H9 (cell line): ENCODE measurements around the gene LMCD1. TPM values are rescaled to one million over a fixed set of nuclear protein-coding genes. Genes with fewer than 3 reads are reported as not detected.

Experiments used
- DNase-seq: peaks from one replicate; pipeline ENCODE4 v3.0.0-alpha.2; 2017
- H2AFZ ChIP-seq: one replicate; pipeline ENCODE4 v1.6.1; 2013; ENCODE audit warnings: mild to moderate bottlenecking, low read length, control low read depth, moderate library complexity
- H2AK5ac ChIP-seq: 2 replicates; pipeline ENCODE4 v1.6.1; 2013; ENCODE audit warnings: low read length, control low read depth, mixed read lengths; ENCODE audit not compliant: insufficient read length
- H2BK120ac ChIP-seq: one replicate; pipeline ENCODE4 v1.6.1; 2013; ENCODE audit warnings: low read depth, mild to moderate bottlenecking, low read length, control low read depth, inconsistent platforms; ENCODE audit not compliant: poor library complexity, severe bottlenecking
- H2BK12ac ChIP-seq: 2 replicates; pipeline ENCODE4 v1.6.1; 2013; ENCODE audit warnings: low read length, control low read depth, mixed read lengths, low read depth; ENCODE audit not compliant: insufficient read length
- H2BK15ac ChIP-seq: 2 replicates; pipeline ENCODE4 v1.6.1; 2013; ENCODE audit warnings: low read depth, low read length, control low read depth
- H2BK20ac ChIP-seq: one replicate; pipeline ENCODE4 v1.6.1; 2013; ENCODE audit warnings: low read depth, mild to moderate bottlenecking, low read length, control low read depth, inconsistent platforms; ENCODE audit not compliant: poor library complexity, severe bottlenecking
- H2BK5ac ChIP-seq: 2 replicates; pipeline ENCODE4 v1.6.1; 2013; ENCODE audit warnings: low read length, control low read depth, mixed read lengths; ENCODE audit not compliant: insufficient read length
- H3K14ac ChIP-seq: 2 replicates; pipeline ENCODE4 v1.6.1; 2013; ENCODE audit warnings: low read length, control low read depth; ENCODE audit not compliant: insufficient read depth
- H3K18ac ChIP-seq: 2 replicates; pipeline ENCODE4 v1.6.1; 2013; ENCODE audit warnings: low read depth, mild to moderate bottlenecking, mixed read lengths, low read length, control low read depth; ENCODE audit not compliant: insufficient read length
- H3K23ac ChIP-seq: 2 replicates; pipeline ENCODE4 v1.6.1; 2013; ENCODE audit warnings: low read length, control low read depth, mixed read lengths, low read depth; ENCODE audit not compliant: insufficient read length
- H3K23me2 ChIP-seq: 2 replicates; pipeline ENCODE4 v1.6.1; 2013; ENCODE audit warnings: low read depth, mild to moderate bottlenecking, mixed read lengths, low read length, control low read depth; ENCODE audit not compliant: insufficient read length, poor library complexity, severe bottlenecking
- H3K27ac ChIP-seq: 2 replicates; pipeline ENCODE4 v1.5.1; 2013; ENCODE audit warnings: low read length, control low read depth, mixed read lengths, low read depth; ENCODE audit not compliant: insufficient read length
- H3K27me3 ChIP-seq: 2 replicates; pipeline ENCODE4 v1.6.1; 2013; ENCODE audit warnings: low read length, control low read depth, inconsistent platforms; ENCODE audit not compliant: insufficient read depth
- H3K4ac ChIP-seq: 2 replicates; pipeline ENCODE4 v1.6.1; 2013; ENCODE audit warnings: low read depth, mild to moderate bottlenecking, control low read depth, inconsistent platforms, low read length, moderate library complexity
- H3K4me1 ChIP-seq: 2 replicates; pipeline ENCODE4 v1.6.1; 2013; ENCODE audit warnings: low read length, control low read depth, inconsistent platforms; ENCODE audit not compliant: insufficient read depth
- H3K4me2 ChIP-seq: 2 replicates; pipeline ENCODE4 v1.6.1; 2013; ENCODE audit warnings: low read length, control low read depth, mixed read lengths; ENCODE audit not compliant: insufficient read length, insufficient read depth
- H3K56ac ChIP-seq: 2 replicates; pipeline ENCODE4 v1.6.1; 2013; ENCODE audit warnings: low read depth, mild to moderate bottlenecking, mixed read lengths, low read length, control low read depth; ENCODE audit not compliant: insufficient read length
- H3K79me1 ChIP-seq: 2 replicates; pipeline ENCODE4 v1.6.1; 2013; ENCODE audit warnings: low read depth, mild to moderate bottlenecking, moderate library complexity, low read length, control low read depth, inconsistent platforms; ENCODE audit not compliant: insufficient read depth, poor library complexity, severe bottlenecking
- H3K79me2 ChIP-seq: 2 replicates; pipeline ENCODE4 v1.6.1; 2013; ENCODE audit warnings: low read length, control low read depth, inconsistent platforms; ENCODE audit not compliant: insufficient read depth
- H3K9ac ChIP-seq: 2 replicates; pipeline ENCODE4 v1.6.1; 2013; ENCODE audit warnings: low read length, control low read depth, mixed read lengths; ENCODE audit not compliant: insufficient read length; ENCODE audit errors: extremely low read depth
- H3K9me3 ChIP-seq: one replicate; pipeline ENCODE4 v1.6.1; 2013; ENCODE audit warnings: low read depth, low read length, inconsistent platforms; ENCODE audit not compliant: control insufficient read depth
- H3T11ph ChIP-seq: one replicate; pipeline ENCODE4 v1.6.1; 2013; ENCODE audit warnings: mild to moderate bottlenecking, low read length, control low read depth, inconsistent platforms
- H4K20me1 ChIP-seq: one replicate; pipeline ENCODE4 v1.6.1; 2013; ENCODE audit not compliant: control insufficient read depth, insufficient read length, insufficient read depth
- H4K5ac ChIP-seq: 2 replicates; pipeline ENCODE4 v1.6.1; 2013; ENCODE audit warnings: low read depth, mild to moderate bottlenecking, mixed read lengths, low read length, control low read depth; ENCODE audit not compliant: insufficient read length
- H4K8ac ChIP-seq: replicated peaks from 2 replicates; pipeline ENCODE4 v1.6.1; 2013; ENCODE audit warnings: low read length, control low read depth, mixed read lengths, low read depth; ENCODE audit not compliant: insufficient read length
- H4K91ac ChIP-seq: 2 replicates; pipeline ENCODE4 v1.6.1; 2013; ENCODE audit warnings: low read depth, mild to moderate bottlenecking, moderate library complexity, mixed read lengths, low read length, control low read depth; ENCODE audit not compliant: insufficient read length
- H3K27ac Mint-ChIP-seq, 3 experiments: 2 replicates in 2 of 3; 3 replicates in 1 of 3; pipeline ENCODE4 v1.8.0; 2020 to 2021; ENCODE audit warnings: mixed read lengths in 3 of 3, mild to moderate bottlenecking in 1 of 3, moderate library complexity in 1 of 3
- H3K27me3 Mint-ChIP-seq: 2 replicates; pipeline ENCODE4 v1.8.0; 2021; ENCODE audit warnings: low read depth, mild to moderate bottlenecking, moderate library complexity, mixed read lengths
- H3K36me3 Mint-ChIP-seq, 3 experiments: 2 replicates in 2 of 3; 3 replicates in 1 of 3; pipeline ENCODE4 v1.8.0; 2020 to 2021; ENCODE audit warnings: low read depth in 3 of 3, mixed read lengths in 3 of 3; ENCODE audit not compliant: insufficient read depth in 1 of 3
- H3K4me1 Mint-ChIP-seq, 2 experiments: 2 replicates each; pipeline ENCODE4 v1.8.0; 2020; ENCODE audit warnings: mixed read lengths in 2 of 2
- H3K4me3 Mint-ChIP-seq, 2 experiments: 2 replicates in 1 of 2; 3 replicates in 1 of 2; pipeline ENCODE4 v1.8.0; 2020 to 2021; ENCODE audit warnings: mild to moderate bottlenecking in 2 of 2, mixed read lengths in 2 of 2, moderate library complexity in 1 of 2
- H3K9me3 Mint-ChIP-seq, 2 experiments: 2 replicates in 1 of 2; 3 replicates in 1 of 2; pipeline ENCODE4 v1.8.0; 2020; ENCODE audit warnings: mild to moderate bottlenecking in 2 of 2, mixed read lengths in 2 of 2, moderate library complexity in 1 of 2
- CTCF ChIP-seq: fragments of 200-600 bp; sonication (generic); conservative IDR thresholded peaks from 3 replicates; pipeline ENCODE4 v1.8.0; 2021; ENCODE audit warnings: antibody characterized with exemption, mild to moderate bottlenecking
- WGBS: extraction: QIAGEN DNeasy Blood & Tissue Kit; methylation state at CpG from one replicate; pipeline ENCODE4 v1.1.7; 2013; ENCODE audit warnings: missing lambda C conversion rate, low lambda C conversion rate, mixed read lengths; ENCODE audit not compliant: insufficient read length; ENCODE audit errors: extremely low coverage; 5-methylcytosine and 5-hydroxymethylcytosine counted together
- total RNA-seq: library from RNA; stranded (reverse); gene quantifications from 2 replicates; pipeline ENCODE4 v1.2.1, GENCODE V29; 2021

The LMCD1 gene
- total RNA-seq, 1 experiment from 2014 or later = 19.2 TPM

GRCh38 chr3:8494327-8494726 is 7.3 kb upstream of the LMCD1 start:
- Mint-ChIP-seq H3K27ac (peak overlapping the region in 2 of 3 experiments; percentile 14 to 17; a peak in 3 of 7 replicates), H3K4me3 (peak overlapping the region in 1 of 2 experiments; percentile 1; a peak in 1 of 5 replicates), H3K36me3 (peaks cover 5 to 31% (median 9%) of the 10 kb centered on the region in 3 experiments; a peak in 6 of 7 replicates), H3K27me3 (no peaks in the 10 kb centered on the region), H3K4me1 (peaks cover 66 to 67% of the 10 kb centered on the region in 2 experiments), H3K9me3 (no peaks in the 10 kb centered on the region; a peak in 2 of 5 replicates)
- no peak overlapping the region for H2BK15ac ChIP-seq
- H3K23ac ChIP-seq = no peak overlapping the region
- DNase-seq = no peak
- H3T11ph ChIP-seq = no peak overlapping the region
- H3K79me2 ChIP-seq = no peaks in the 10 kb centered on the region
- H2AK5ac ChIP-seq = no peak overlapping the region
- H2BK12ac ChIP-seq = no peak overlapping the region
- no peak for TF ChIP-seq CTCF
- H3K23me2 ChIP-seq = no peaks in the 10 kb centered on the region
- no peak overlapping the region for H3K14ac ChIP-seq
- H4K5ac ChIP-seq = no peak overlapping the region
- H3K9me3 ChIP-seq = no peaks in the 10 kb centered on the region
- no peak overlapping the region for H3K56ac ChIP-seq
- H3K79me1 ChIP-seq = no peaks in the 10 kb centered on the region
- peaks cover 8% of the 10 kb centered on the region for H3K4me1 ChIP-seq
- H3K27ac ChIP-seq = no peak overlapping the region
- H4K91ac ChIP-seq = no peak overlapping the region
- H4K20me1 ChIP-seq = no peaks in the 10 kb centered on the region
- H3K4ac ChIP-seq = no peak overlapping the region
- no peak overlapping the region for H2BK5ac ChIP-seq
- WGBS = no CpG with 5 or more reads among the region's 8 CpGs
- no peak overlapping the region for H2AFZ ChIP-seq
- no peak overlapping the region for H2BK20ac ChIP-seq
- no peaks in the 10 kb centered on the region for H3K27me3 ChIP-seq
- no peak overlapping the region for H3K4me2 ChIP-seq
- H3K9ac ChIP-seq = no peak overlapping the region
- H2BK120ac ChIP-seq = no peak overlapping the region
- no peak overlapping the region for H3K18ac ChIP-seq
- no peak overlapping the region for H4K8ac ChIP-seq
